Left hindlimb (tissue), 1 donor: ENCODE results near the gene RAB4A.
"Not testable (repeated sequence)": the region's sequence is repeated elsewhere in the genome, so short reads cannot be mapped to it uniquely, and the experiment has no call there.

Source experiments
- DNase-seq: peaks from one replicate; pipeline ENCODE4 v3.0.0-alpha.2; 2018

Gene RAB4A

DNA sequence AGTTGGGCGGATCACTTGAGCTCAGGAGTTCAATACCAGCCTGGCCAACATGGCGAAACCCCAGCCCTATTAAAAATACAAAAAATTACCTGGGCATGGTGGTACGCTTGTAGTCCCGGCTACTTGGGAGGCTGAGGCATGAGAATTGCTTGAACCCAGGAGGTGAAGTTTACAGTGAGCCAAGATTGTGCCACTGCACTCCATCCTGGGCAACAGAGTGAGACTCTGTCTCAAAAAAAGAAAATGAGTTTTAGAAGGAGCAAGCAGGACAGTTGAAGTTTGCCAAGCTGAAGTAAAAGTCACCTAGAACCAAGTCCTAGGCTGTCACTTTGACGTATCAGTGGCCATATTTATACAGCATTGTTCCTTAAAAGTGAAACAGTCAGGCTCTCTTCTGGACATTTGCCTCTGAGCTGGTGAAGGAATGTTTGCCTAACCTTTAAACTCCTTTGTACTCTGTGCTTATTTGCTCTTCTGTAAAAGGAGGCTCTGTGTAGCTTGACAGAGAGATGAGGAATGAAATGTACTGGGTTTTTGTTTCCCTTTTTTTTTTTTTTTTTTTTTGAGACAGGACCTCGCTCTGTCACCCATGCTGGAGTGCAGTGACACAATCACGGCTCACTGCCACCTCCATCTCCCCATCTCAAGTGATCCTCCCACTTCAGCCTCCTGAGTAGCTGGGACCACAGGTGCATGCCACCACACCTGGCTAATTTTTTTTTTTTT is 2.8 kb downstream of the RAB4A start:
- DNase-seq, result no peak

DNA sequence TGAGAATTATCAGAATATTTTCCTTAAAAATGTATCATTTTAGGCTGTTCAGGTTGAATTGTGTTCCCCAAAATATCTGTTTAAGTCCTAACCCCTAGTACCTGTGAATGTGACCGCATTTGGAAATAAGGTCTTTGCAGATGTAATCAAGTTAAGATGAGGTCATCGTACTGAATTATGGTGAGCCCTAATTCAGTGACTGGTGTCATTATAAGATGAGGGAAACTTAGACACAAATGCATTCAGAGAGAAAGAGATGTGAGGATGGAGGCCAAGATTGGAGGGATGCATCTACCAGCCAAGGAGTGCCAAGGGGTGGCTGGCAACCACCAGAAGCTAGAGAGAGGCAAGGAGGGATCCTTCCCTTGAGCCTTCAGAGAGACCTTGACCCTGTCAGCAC is 4.1 kb downstream of the RAB4A start:
- no peak for DNase-seq

DNA sequence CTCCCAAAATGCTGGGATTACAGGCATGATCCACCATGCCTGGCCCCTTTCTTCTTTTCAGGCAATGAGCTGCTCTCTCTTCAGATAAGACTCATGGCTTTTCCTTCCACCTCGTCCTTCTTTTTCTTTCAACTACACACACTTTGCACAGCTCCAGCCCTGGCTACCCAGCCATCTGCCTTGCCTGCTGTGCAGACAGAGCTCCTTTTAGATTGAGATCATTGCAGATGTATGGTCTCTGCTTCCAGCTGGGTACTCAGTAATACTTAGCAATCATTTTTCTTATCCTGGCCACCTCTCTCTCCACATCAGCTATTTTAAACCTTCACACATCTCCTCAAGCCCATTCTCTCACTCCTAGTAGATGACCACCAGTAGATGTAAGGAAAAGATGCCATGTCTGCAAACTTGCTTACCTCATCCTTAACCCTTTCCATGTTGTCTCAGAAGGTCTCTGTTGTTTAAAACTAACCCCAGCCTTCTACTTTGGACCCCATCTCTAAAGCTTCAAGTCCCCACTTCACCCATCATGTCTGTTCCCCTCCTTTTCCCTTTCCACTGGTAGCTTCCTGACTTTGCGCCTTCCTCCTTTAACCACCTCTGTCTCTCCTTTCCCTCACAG is 7.3 kb downstream of the RAB4A start:
- no peak for DNase-seq

DNA sequence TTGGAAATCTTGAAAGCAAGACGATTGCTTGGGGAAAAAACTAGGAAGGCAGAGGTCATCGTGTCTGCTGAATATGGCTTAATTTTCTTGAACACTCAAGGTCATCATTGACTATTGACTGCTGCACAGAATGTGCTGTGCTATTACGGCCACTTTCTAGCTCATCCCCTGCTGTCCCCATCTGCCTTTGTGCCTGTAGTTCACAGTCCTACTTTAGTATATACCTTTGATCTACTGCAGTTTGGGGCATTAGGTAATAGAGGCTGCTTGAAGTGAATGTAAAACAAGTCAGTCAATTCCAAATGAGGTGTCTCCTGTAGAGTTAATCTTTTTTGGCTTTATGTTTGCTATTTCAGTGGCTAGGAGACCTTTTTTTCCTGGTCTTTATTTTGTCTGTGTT is 8.3 kb downstream of the RAB4A start:
- DNase-seq, result no peak

DNA sequence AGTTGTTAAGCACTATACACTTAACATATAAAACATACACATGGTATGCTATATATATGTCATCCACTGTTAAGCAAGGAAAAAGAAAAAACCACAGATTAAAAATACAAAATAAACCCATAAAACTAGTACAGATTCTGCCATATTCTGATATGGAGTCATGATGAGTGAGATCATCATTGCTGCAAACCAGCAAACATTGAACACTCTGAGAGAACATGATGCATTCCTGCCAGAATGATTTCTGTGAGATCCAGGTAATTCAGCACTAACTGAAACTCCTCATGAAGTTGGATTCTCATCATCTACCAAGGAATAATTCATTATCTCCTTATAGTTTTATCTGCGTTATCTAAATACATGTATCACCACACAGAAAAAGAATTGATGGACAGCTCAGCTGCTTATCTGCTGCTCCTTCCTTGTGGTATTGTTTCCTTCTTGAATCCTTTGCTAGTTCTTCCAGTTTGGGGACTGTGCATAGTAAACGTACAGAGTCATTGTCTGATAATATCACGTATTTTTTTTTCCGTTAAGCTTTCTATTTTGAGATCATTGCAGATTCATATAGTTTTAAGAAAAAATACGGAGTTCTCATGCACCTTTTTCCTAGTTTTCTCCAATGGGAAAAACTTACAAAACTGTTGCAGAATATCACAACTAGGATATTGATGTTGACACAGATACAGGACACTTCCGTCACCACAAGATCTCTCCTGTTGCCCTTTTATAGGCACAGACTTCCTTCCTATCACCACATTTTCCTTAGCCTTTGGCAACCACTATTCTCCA is 9.3 kb downstream of the RAB4A start:
- DNase-seq, result no peak

DNA sequence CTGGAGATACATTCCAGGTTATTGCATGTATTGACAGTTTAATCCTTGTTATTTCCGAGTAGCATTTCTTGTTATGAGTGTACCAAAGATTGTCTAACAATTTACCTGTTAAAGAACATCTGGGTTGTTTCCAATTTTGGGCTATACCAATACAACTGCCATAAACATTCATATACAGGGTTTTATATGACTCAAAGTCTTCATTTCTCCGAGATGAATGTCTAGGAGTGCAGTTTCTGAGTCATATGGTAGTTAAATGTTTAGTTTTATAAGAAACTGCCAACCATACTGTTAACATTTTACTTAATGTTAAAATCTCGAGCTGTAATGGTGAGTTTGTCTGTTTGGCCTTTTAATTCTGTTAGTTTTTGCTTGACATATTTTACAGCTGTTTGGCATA is 10.0 kb downstream of the RAB4A start:
- no peak for DNase-seq

DNA sequence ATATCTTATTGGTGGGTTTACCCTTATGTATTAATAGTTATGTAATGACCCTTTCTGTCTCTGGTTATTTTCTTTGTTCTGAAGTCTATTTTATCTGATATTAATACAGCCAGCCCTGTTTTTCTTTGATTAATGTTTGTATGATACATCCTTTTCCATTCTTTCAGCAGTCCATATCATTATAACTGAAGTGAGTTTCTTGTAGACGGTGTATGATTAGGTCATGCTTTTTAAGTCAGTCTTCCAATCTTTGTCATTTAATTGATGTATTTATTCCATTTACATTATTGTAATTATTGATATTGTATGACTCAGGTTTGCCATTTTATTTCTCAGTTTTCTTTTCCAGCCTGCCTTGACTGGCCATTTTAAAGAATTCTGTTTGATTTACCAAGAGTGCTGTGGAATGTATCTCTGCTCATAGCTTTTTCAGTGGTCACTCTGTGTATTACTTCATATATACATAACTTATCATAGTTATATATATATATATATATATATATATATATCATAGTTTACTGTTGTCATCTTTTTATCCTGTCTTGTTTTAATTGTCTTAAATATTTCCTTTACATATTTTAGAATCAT is 10.5 kb downstream of the RAB4A start:
- no peak for DNase-seq

DNA sequence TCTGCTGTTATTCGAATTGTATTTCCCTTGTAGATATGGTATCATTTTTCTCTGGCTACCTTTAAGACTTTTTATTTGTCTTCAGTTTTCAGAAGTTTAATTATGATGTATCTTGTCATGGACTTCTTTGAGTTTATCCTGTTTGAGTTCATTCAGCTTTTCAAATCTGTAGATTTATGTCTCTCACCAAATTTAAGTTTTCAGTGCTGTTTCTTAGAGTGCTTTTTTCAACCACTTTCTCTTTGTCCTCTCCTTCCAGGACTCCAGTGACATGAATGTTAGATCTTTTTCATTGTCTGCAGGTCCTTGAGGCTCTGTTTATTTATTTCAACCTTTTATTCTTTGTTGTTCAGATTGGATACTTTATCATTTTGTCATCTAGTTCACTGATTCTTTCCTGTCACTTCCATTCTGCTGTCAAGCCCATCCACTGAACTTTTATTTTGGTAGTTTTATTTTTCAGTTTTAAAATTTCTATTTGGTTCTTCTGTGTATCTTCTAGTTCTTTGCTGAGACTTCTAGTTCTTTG is 11.4 kb downstream of the RAB4A start:
- DNase-seq, result no peak

DNA sequence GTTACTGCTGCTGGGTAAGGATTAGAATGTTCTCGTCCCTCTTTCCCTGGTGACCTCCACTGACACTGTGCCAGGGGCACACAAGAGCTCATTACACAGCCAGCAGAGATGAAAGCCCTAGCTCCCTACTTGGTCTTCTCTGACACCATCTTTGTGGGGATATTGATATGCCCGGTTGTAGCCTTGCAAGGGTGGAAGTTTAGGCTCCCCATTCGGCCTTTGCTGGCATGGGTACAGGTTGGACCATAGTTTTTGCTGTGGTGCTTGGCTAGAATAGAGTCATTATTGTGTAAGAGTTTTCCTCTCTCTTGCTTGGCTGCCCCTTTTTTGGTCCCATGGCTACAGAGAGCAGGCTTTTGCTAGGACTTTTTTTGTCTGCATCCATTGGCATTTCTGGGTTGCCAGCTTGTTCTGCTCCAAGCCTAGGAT is 12.3 kb downstream of the RAB4A start:
- no peak for DNase-seq

DNA sequence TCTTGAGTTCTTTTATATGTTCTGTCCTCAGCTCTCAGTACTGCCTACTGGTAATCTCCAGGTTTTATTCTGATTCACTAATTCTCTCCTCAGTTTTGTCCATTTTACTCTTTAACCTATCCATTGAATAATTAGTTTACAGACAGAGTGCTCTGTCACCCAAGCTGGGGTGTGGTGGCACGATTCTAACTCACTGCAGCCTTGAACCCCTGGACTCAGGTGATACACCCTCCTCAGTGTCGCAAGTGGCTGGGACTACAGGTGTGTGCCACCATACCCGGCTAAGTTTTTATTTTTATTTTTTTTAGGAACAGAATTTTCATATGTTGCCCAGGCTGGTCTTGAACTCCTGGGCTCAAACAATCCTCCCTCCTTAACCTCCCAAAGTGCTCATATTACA is 14.0 kb downstream of the RAB4A start:
- no peak for DNase-seq

DNA sequence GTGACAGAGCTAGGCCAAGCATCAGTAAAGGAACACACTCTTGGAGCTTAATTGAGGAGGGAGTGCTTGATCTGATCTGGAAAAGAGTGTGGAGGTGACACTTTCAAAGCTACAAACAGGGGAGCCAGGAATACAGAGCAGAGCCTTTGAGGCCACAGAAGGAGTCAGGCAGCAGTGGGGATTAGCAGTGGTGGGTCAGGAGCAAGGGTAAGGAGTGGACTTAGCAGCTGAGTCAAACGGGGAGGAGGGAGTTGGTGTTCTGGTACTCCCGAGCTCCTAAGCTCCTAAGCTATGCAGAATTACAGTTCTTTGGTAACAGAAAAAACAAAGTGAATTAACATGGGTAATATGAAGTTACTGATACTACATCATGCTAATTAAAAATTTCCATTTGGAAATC is 14.5 kb downstream of the RAB4A start:
- DNase-seq, result no peak

DNA sequence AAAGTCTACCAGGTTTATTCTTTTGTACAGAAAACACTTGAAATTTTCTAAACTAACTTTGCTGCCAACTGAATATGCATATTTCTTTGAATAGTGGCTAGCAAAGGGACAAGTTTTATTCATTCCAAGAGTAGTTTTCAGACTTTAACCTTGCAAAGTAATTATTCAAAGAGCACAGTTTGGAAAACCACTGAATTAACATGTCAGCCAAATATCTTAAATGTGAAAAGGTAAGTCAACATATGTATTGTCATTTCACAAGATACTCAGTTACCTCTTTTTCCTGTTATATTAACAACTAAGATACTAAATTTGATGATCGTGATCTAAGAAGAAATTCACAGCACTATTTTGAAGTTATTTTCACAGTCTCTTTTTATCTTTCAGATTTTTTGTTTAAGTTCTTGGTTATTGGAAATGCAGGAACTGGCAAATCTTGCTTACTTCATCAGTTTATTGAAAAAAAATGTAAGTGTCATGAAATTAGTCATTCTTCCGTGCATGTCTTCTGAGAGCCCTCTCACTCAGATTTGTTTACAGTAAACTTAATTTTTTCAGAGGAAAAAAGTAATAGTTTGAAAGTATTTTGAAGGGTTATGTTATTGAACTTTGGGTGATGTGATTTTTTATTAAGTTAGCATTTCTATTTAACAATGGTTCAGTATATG is 15.3 kb downstream of the RAB4A start:
- no peak for DNase-seq

DNA sequence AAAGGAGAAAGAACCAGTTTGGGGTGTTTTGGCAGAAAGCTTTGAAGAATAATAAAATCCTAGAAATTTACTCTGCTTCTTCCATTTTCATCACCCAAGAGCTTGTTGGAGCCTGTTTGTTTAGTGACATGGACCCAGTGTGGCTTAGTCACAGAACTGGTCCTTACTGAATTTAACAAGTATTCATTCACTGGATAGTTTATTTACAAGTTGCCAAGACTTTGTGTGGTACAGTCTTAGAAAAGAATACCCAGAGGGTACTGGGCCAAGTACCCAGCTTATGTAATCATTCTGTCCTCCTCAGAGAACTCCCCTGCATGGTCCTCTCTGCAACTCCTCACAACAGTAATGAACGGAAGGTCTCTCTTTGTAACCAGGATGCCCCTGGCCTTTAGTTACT is 16.4 kb downstream of the RAB4A start:
- DNase-seq, result no peak

DNA sequence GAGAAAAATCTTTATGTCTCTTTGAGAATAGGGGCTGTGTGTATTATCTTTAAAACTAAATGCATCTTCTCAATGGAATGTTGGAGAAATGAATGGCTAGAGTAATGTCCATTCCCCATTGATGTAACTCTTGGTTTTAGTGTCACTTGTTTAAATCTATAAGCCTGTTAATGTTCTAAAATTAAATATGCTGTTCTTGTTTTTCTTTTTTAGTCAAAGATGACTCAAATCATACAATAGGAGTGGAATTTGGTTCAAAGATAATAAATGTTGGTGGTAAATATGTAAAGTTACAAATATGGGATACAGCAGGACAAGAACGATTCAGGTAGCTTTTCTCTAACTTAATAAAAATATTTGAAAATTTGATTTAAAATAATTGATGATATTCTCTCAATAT is 17.6 kb downstream of the RAB4A start:
- no peak for DNase-seq

DNA sequence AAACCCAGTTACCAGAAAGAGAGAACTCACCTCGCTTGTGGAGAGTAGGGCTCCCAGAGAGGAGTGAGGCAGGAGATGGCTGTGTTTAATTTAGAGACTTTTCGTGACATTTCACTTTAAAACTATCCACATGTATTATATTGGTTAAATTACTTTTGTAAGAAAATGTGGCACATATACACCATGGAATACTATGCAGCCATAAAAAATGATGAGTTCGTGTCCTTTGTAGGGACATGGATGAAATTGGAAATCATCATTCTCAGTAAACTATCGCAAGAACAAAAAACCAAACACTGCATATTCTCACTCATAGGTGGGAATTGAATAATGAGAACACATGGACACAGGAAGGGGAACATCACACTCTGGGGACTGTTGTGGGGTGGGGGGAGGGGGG is 20.8 kb downstream of the RAB4A start:
- DNase-seq, result not testable (repeated sequence)

DNA sequence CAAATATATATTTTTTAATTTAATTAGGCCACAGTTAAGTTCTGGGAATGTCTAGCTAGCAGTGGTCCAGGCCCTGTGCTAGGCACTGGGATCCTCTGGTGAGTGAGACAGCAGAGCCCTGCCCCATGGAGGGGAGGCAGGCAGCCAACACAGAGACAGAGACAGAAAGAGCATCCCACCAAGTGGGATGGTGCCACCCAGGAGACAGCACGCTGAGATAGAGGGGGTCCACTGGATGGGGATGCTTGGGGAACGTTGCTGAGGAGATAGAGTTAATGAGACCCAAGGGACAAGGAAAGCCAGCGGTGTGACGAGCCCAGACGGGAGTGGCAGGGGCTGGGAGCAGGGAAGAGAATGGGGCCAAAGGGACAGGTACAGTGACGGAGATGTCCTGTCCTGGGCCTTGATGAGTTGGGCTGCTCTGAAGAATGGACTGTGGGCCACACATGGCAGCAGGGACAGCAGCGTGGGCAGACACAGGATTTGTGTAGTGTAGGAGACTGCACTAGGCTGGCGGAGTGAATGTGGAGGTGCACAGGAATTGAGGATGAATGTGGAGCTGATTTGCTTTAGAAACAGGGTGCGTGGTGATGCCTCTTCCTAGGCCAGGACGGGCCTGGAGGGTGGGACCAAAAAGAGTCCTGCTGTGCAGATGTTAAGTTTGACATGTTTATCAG is 22.8 kb downstream of the RAB4A start:
- DNase-seq, result no peak

DNA sequence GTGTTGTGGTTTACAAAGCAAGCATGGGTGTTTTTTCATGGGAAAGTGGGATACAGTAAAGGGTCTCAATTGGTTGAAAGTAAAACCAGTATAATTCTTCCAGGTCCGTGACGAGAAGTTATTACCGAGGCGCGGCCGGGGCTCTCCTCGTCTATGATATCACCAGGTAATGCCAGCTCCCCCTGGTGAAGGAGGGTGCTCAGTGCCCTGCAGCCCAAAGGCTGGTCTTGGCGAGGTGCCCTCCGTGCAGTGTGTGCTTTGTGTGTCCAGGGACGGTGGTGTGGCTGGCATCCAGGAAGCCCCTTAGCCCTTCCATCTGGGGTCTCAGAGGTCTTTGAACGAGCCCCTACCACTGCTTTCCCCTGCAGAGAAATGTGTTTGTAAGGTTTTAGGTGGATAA is 24.8 kb downstream of the RAB4A start:
- no peak for DNase-seq

DNA sequence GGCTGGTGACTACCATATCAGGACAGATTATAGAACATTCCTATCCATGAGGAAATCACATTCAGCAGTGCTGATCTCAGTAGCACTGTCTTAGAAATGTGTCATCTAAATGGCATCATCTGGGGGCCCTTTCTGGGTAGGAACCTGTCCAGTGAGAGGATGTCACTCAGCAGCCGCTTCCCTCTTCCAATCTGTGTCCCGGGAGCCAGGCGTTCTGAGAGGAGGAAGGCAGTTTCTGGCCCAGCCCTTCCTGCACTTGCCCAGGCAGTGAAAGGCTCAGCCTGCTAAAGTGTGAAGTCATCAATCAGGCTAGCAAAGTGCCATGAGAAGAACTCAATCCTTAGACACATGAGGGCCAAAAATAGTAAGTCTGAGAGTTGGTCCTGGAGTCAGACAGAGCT is 25.6 kb downstream of the RAB4A start:
- DNase-seq, result no peak

DNA sequence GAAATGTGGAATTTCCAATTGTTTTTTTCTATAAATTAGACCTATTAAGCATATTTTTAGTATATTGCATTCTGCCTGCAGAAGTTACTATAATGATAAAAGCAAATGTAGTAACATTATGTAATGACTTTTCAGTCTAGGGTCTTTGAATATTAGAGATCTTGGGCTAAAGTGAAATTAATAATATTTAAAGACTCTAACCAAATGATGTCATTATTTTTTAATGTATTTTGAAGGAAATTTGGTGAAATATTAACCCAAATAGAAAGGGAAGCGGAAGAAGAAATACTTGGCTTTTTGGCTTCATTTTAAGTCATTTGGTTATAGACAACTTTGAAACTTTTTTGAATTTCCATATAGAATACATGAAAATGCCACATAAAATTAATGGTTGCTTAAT is 26.8 kb downstream of the RAB4A start:
- no peak for DNase-seq

DNA sequence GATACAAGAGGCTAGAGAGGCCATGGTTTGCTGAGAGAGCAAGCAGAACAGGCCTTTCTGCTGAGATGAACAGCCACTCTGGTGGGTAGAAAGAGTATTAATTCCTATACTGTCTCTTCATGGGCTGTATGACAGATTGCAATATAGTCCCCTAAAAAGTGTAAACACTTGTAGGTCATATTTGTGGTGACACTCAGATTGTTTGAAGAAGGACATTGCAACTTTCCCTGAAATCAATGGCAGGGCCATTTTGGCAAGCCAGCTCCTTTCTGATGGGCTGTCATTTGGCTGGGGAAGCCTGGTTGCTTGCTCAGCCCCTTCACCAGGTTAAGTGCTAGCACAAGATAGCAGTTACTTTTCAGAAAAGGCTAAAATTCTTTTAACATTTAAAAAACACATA is 27.5 kb downstream of the RAB4A start:
- DNase-seq, result no peak

DNA sequence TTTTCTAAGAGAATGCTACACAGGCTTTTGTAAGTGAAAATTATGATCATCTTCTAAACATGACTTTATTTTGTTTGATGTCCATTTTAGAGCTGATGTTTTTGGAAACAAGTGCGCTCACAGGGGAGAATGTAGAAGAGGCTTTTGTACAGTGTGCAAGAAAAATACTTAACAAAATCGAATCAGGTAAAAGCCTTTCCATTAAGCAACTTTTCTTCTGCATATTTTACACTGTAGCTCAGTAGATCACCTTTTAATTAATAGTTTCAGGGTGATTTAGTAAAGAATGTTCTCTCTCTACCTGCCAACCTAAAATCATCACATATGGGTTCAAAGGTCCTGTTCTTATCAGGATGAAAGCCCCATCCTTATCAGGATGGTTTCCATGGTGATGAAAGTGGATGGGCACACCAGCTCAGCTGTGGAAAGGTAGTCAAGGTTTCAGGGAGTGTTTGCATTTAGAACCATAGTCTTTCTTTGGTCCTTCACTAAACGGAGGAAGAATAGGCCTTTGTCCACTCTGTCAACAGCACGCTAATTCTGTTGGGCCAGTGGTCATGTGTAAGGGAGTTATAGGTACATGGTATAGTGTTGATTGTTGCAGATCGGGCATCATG is 28.1 kb downstream of the RAB4A start:
- no peak for DNase-seq
